ENCODE measurements around the gene DEDD. TPM values are rescaled to one million over a fixed set of nuclear protein-coding genes. Genes with fewer than 3 reads are reported as not detected.

Gene DEDD
- total and polyA plus RNA-seq, 2 of the 13 experiments (the other 11 are each of a cell fraction or from before 2014, with no cell fraction given): 12.6 to 27.8 TPM

- TF ChIP-seq NFAT5 (CRISPR knock-in tag; IDR thresholded peaks at IDR 0.05) (no peak), ATF4 (CRISPR knock-in tag; IDR thresholded peaks at IDR 0.05) (no peak), MEIS2 (CRISPR knock-in tag; IDR thresholded peaks at IDR 0.05) (no peak; the same call in 1 of the 2 replicates), RNF2 (conservative IDR thresholded peaks at IDR 0.05; ENCODE audit: low read depth) (peak; percentile 88), SRSF4 (IDR thresholded peaks at IDR 0.05; ENCODE audit: low read depth, low read length, poor library complexity, severe bottlenecking) (no peak), ZEB1 (IDR thresholded peaks at IDR 0.05; ENCODE audit: insufficient replicate concordance, low read depth) (no peak), SP140L (CRISPR knock-in tag; IDR thresholded peaks at IDR 0.05; ENCODE audit: borderline replicate concordance) (no peak), ARID2 (CRISPR knock-in tag; IDR thresholded peaks at IDR 0.05; ENCODE audit: borderline replicate concordance) (no peak), ASH2L (IDR thresholded peaks at IDR 0.05; ENCODE audit: insufficient read length, low read depth, low read length) (peak; percentile 84), ARID4A (CRISPR knock-in tag; IDR thresholded peaks at IDR 0.05; ENCODE audit: borderline replicate concordance) (peak; percentile 92), ETV6 (CRISPR knock-in tag; conservative IDR thresholded peaks at IDR 0.05) (no peak), ZNF574 (CRISPR knock-in tag; IDR thresholded peaks at IDR 0.05) (peak; percentile 82), MIER3 (CRISPR knock-in tag; IDR thresholded peaks at IDR 0.05; ENCODE audit: borderline replicate concordance) (no peak), ZNF335 (CRISPR knock-in tag; IDR thresholded peaks at IDR 0.05) (peak; percentile 62; the same call in 1 of the 2 replicates)
Measured at GRCh38 chr1:161165742-161166668, 33.5 kb upstream of the DEDD start, which contains the start of gene PPOX (continued).

Measured in HepG2 (cell line).